GM12892 (cell line): ENCODE results near the gene CTSL.

Experiments used
- DNase-seq: peaks from one replicate; pipeline ENCODE4 v3.0.0; 2011; ENCODE audit not compliant: insufficient read length
- FAIRE-seq: peaks from 2 replicates; lab custom pipeline; 2011; peaks lifted over from hg19 to GRCh38; lab: Jason Lieb, UNC
- POLR2A ChIP-seq: IDR thresholded peaks from 2 replicates; pipeline ENCODE4 v1.6.1; 2011; ENCODE audit warnings: low read depth, low read length, control low read depth
- POLR2AphosphoS5 ChIP-seq: IDR thresholded peaks from 2 replicates; pipeline ENCODE4 v1.6.1; 2011; ENCODE audit warnings: low read depth, low read length, control low read depth
- TAF1 ChIP-seq: IDR thresholded peaks from 2 replicates; pipeline ENCODE4 v1.6.1; 2011; ENCODE audit warnings: low read depth, mild to moderate bottlenecking, control low read depth, low read length, borderline replicate concordance

CTSL gene

DNA sequence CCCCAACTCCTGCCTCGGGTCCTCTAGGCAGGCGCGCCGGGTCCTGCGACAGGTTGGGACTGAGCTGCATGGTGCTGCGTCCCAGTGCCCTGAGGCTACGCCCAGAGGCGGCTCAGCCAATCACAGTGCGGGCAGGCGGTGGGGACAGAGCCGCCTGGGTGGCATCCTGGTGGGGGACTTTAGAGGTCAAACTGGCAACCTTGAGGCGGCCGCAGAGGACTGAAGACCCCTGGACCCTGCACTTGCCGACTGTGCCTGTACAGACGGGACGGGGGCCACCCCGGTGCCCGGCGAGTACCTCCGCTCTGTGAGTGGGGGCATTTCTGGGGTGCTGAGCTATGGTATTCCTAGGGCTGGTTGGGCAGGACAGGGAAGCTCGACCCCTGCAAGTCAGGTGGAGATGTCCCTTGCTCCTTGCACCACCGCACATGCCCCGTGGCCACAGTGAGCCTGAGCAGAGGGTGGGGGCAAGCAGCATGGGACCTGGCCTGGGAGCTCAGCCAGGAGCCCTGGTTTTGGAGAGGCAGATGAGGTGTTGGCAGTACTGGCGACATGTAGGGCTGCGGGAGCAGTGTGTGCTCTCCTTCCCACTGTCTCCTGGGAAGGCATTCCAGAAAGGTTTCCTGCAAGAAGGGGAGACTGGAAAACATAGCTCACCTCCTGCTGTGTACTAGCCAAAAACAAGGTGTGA lies 45.5 kb downstream of the CTSL start:
- DNase-seq (no peak), FAIRE-seq (no peak)
- TF ChIP-seq POLR2AphosphoS5 (no peak), TAF1 (no peak), POLR2A (no peak)

DNA sequence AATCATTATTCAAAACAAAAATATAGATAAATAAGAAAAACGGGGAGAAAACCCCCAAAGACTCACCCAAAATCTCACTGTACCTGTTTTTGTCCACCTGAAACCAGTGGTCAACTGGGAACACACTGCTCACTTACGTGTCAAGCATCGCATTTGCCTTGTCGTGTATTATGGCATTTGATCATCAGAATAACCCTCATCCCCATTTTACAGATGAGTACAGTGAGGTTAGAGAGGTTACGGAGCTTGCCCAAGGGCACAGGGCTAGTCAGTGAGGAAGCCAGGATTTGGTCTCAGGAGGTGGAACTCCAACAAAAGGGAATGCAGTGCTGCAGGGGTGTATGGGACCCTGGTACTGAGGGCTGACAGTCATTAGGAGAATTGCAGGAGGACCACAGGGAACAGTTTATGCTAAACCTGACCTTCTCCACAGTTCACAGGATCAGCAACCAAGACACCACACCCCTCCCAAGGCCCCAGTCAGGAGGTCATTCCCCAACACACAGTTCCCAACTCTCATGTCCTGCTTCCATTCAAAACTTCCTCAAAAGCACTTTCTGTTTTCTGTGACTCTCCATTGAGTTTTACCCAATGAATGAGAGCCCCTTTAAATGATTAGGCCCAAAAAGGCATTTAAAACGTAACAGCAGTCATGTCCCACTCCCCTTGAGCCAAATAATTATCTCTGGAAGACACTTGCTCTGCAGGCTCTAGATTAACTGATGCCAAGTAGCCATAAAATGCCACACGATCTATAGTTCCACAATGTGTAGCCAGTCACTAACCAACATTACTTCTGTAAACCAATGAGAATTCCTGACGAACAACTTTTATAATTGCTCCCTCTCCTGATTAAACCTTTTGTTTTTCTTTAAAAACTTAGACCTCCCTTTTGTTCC lies 50.8 kb downstream of the CTSL start:
- no peak for DNase-seq
- FAIRE-seq = no peak
- TF ChIP-seq POLR2AphosphoS5 (no peak), POLR2A (no peak), TAF1 (no peak)

DNA sequence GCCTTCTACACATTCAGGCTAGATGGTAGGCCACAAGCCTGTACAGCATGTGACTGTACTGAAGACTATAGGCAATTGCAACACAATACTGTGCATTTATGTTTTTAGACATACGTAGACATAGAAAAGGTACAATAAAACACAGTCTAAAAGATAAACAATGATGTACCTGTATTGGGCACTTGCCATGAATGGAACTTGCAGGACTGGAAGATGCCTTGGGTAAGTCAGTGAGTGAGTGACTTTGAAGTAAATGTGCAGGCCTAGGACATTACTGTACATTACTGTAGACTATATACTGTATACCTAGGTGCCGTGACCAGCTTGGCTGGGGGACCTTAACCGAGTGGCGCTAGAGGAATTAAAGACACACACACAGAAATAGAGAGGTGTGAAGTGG lies 53.1 kb downstream of the CTSL start:
- FAIRE-seq = no peak
- no peak for DNase-seq
- TF ChIP-seq POLR2AphosphoS5 (no peak), TAF1 (no peak), POLR2A (no peak)
